Measurements from ENCODE around the gene EFCC1.

EFCC1 gene

GRCh38 chr3:128983293-128984069, 17.6 kb upstream of the EFCC1 start (continued):
- no peak for TF ChIP-seq POU6F1 (CRISPR knock-in tag; IDR thresholded peaks at IDR 0.05; ENCODE audit: borderline replicate concordance, low read depth)
- no peak for TF ChIP-seq TOX (CRISPR knock-in tag; IDR thresholded peaks at IDR 0.05; ENCODE audit: borderline replicate concordance)

- no peak for ATAC-seq
- no peak for TF ChIP-seq TOX (CRISPR knock-in tag; IDR thresholded peaks at IDR 0.05; ENCODE audit: borderline replicate concordance)
- TF ChIP-seq CREB5 (CRISPR knock-in tag; IDR thresholded peaks at IDR 0.05; ENCODE audit: low read depth): no peak
- TF ChIP-seq ZNF8 (CRISPR knock-in tag; IDR thresholded peaks at IDR 0.05): no peak
Observed at GRCh38 chr3:128984596-128984995, 16.5 kb upstream of the EFCC1 start.

GRCh38 chr3:128987302-128988100, 13.6 kb upstream of the EFCC1 start:
- no peak for ATAC-seq
- no peak for TF ChIP-seq ZNF70 (CRISPR knock-in tag; IDR thresholded peaks at IDR 0.05)

- ATAC-seq: no peak
- TF ChIP-seq ZFP3 (CRISPR knock-in tag; IDR thresholded peaks at IDR 0.05): no peak
- no peak for TF ChIP-seq ISL1 (CRISPR knock-in tag; IDR thresholded peaks at IDR 0.05)
- no peak for TF ChIP-seq TOX (CRISPR knock-in tag; IDR thresholded peaks at IDR 0.05; ENCODE audit: borderline replicate concordance)
- no peak for TF ChIP-seq TCF4 (CRISPR knock-in tag; IDR thresholded peaks at IDR 0.05; ENCODE audit: borderline replicate concordance)
- no peak for TF ChIP-seq PATZ1 (CRISPR knock-in tag; IDR thresholded peaks at IDR 0.05; ENCODE audit: borderline replicate concordance)
- no peak for TF ChIP-seq RARB (CRISPR knock-in tag; IDR thresholded peaks at IDR 0.05)
- TF ChIP-seq ZC3H10 (CRISPR knock-in tag; IDR thresholded peaks at IDR 0.05): no peak
- no peak for TF ChIP-seq GLIS3 (CRISPR knock-in tag; IDR thresholded peaks at IDR 0.05)
- TF ChIP-seq BACH2 (CRISPR knock-in tag; IDR thresholded peaks at IDR 0.05; ENCODE audit: borderline replicate concordance): no peak
- no peak for TF ChIP-seq ZFP30 (CRISPR knock-in tag; IDR thresholded peaks at IDR 0.05)
Observed at GRCh38 chr3:128988286-128988685, 12.8 kb upstream of the EFCC1 start.

- TF ChIP-seq ZNF8 (CRISPR knock-in tag; IDR thresholded peaks at IDR 0.05): no peak
- ATAC-seq: no peak
Observed at GRCh38 chr3:128991355-128991895, 9.7 kb upstream of the EFCC1 start.

- ATAC-seq: no peak
- TF ChIP-seq PPARA (CRISPR knock-in tag; IDR thresholded peaks at IDR 0.05; ENCODE audit: borderline replicate concordance): no peak
- no peak for TF ChIP-seq PATZ1 (CRISPR knock-in tag; IDR thresholded peaks at IDR 0.05; ENCODE audit: borderline replicate concordance)
- no peak for TF ChIP-seq BACH2 (CRISPR knock-in tag; IDR thresholded peaks at IDR 0.05; ENCODE audit: borderline replicate concordance)
- no peak for TF ChIP-seq ZC3H10 (CRISPR knock-in tag; IDR thresholded peaks at IDR 0.05)
- no peak for TF ChIP-seq ISL1 (CRISPR knock-in tag; IDR thresholded peaks at IDR 0.05)
- TF ChIP-seq ZNF565 (CRISPR knock-in tag; conservative IDR thresholded peaks at IDR 0.05; ENCODE audit: low read depth): no peak
Observed at GRCh38 chr3:128992926-128993460, 8.1 kb upstream of the EFCC1 start.

Measured in SK-N-SH treated with all-trans-retinoic acid at 6 μM for 48 hours (cell line).